Hepatocyte (in vitro differentiated cells): ENCODE results near the gene UVRAG.

ENCODE experiments used
- CTCF ChIP-seq: fragments of 200-600 bp; sonication (generic); IDR thresholded peaks from 2 replicates; pipeline ENCODE4 v1.5.1; 2016; ENCODE audit warnings: antibody characterized with exemption, mild to moderate bottlenecking; ENCODE audit not compliant: poor library complexity
- EZH2 ChIP-seq: fragments of 200-600 bp; sonication (generic); IDR thresholded peaks from 2 replicates; pipeline ENCODE4 v1.6.1; 2016; ENCODE audit warnings: antibody characterized with exemption, mild to moderate bottlenecking, borderline replicate concordance
- EZH2phosphoT487 ChIP-seq: fragments of 200-600 bp; sonication (generic); IDR thresholded peaks from one replicate; pipeline ENCODE4 v1.6.1; 2018; ENCODE audit warnings: antibody characterized with exemption, mild to moderate bottlenecking, low read depth, moderate library complexity; ENCODE audit not compliant: unreplicated experiment, severe bottlenecking

GRCh38 chr11:75913984-75914383, 99.0 kb downstream of the UVRAG start:
- TF ChIP-seq CTCF (no peak), EZH2 (no peak), EZH2phosphoT487 (no peak)
